HG03196 (cell line): ENCODE measurements around the gene ICA1.
"Not testable (repeated sequence)": the region's sequence is repeated elsewhere in the genome, so short reads cannot be mapped to it uniquely, and the experiment has no call there.

ENCODE experiments used
- ATAC-seq: cut with Tn5 transposase; IDR thresholded peaks from one replicate; pipeline ENCODE4 v1.9.1; 2021; ENCODE audit not compliant: unreplicated experiment

Gene ICA1

DNA sequence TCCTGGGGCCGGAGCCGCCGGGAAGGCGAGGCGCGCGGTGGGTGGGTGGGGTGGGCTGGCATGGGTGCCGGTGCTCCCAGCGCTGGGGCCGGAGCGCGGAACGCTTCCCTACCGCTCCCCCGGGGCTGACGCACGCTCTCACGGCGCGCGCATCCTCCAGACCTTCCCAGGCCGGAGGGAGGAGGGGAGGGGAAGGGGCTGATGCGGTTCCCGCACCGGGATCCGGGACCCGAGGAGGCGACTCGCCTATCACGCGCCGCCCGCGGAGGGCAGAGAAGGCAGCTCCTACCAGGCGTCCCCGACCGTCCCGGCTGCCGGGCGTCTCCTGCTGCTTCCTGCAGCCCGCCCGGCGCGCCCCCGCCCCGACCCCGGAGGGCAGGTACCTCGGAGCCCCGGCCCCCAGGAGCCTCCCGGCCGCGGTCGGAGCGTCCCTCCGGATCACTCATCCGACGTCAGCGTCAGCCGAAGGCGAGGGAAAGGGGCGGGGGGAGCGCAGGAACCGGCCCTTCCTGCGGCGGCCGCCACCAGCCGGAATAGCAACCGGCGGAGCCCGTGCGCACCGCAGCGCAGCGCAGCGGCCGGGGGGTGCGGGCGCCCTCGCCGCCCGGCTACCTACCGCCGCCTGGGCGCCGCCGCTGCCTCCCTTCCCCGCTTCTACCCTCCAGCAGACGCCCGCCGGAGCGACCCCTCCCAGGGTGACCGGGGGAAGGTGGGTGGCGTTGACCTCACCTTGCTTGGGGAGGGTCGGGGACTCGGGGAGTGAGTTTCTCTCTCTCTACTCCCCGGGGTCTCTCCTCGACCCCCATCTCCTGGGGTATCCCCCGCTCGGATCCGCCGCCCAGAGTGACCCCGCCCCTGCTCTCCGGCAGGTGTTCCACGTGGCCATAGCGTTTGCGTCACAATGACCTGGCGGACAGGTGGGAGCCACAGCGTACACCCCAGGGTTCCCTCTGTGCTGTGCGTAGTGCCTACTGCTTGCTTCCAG lies at the start of gene ICA1:
Gene ICA1 (minus strand): TSS at position 457 of the 985 bp plus-strand sequence. CDS start 26,241 bp downstream, outside the sequence.
- no peak for ATAC-seq

DNA sequence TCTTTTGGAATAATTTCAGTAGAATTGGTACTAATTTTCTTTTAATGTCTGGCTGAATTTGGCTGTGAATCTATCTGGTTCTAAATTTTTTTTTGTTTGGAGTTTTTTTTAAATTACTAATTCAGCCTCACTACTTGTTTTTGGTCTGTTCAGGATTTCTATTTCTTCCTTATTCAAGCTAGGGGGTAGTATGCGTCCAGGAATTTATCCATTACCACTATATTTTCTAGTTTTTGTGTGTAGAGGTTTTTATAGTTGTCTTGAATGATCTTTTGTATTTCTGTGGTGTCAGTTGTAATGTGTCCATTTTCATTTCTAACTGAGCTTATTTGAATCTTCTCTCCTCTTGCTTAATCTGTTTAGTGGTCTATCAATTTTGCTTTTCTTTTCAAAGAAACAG lies 48.9 kb upstream of the ICA1 start:
- no peak for ATAC-seq

DNA sequence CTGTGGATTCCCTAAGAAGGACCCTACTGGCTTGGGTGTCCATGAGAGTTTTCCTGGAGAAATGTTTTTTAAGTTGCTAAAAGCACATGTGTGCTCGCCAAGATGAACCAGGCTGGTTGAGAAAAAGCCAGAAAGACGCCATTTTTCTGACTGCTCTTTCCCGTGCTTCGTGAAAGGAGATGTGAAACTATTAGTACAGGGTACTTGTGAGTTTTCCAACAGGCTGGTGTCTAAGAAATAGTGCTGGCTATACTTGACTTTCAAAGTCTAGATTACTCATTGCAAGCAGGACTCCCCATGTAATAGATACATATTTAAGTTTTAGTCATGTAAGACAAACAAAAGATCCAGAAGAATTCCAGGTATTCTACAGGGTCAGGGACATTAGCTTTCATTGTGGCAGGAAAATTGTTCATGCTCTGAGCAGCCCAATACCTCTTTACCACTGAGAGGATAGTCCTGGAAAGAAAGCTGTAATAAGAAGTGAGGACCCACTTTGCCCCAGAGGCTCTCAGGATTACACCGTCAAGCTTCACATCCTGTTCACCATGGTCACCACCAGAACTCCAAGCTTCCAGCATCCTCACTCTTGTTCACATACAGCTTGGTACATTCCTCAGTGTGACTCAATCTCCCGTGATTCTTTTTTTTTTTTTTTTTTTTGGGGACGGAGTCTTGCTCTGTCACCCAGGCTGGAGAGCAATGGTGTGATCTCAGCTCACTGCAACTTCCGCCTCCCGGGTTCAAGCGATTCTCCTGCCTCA lies 43.8 kb upstream of the ICA1 start:
- ATAC-seq, result no peak

DNA sequence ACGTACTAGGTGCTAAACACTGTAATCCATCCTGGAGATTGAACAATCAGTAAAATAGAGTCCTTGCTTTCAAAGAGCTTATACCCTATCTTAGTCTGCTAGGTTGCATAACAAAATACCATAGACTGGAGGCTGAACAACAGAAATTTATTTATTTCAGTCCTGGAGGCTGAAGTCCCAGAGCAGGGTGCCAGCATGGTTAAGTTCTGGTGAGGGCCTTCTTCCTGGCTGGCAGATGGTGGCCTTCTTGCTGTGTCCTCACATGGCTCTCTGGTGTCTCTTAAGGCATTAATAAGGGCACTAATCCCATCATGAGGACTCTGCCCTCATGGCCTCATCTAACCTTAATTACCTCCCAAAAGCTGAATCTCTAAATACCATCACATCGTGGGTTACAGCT lies 43.1 kb upstream of the ICA1 start:
- ATAC-seq, result no peak

DNA sequence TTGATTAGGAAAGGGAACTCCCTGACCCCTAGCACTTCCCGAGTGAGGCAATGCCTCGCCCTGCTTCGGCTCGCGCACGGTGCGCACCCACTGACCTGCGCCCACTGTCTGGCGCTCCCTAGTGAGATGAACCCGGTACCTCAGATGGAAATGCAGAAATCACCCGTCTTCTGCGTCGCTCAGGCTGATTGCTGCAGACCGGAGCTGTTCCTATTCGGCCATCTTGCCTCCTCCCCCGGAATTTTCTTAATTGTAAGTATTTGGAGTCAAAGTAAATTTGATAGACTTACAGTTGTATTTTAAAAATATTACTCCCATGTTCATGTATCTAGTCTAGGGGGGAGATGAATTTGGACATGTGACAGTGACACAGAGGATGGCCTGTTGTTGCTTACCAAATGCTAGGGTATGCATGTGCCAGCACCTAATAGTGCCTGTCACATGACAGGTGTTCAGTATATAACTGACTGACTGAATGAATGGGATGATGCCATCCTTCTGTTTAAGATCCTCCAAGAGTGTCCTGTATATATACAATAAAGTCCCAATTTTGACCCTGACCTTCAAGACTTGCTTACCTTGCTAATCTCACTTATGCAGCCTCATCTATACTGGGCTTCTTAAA lies 42.0 kb upstream of the ICA1 start:
- ATAC-seq, result no peak

DNA sequence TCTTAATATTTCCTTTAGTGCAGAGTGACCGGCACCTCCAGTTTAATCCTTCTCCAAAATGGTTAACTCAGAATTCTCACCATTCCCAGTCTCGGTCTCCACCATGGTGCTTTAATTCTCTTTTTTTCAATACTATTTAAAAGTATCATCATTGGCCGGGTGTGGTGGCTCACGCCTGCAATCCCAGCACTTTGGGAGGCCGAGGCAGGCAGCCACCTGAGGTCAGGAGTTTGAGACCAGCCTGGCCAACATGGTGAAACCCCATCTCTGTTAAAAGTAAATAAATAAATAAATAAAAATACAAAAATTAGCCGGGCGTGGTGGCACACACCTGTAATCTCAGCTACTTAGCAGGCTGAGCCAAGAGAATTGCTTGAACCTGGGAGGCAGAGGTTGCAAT lies 35.1 kb upstream of the ICA1 start:
- not testable (repeated sequence) for ATAC-seq

DNA sequence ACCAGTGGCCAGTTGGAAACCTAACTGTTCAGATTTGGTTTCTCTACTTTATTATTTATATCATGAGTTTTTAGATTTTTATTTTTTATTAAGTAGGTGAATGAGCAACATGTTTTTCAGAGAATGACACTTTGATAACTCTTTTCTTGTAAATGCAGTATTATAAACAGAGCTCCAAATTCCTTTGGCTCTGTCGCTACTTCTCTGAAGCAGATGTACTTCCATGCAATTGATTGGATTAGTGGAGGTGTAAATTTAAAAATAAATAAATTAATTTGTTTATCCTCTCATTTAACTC lies 34.3 kb upstream of the ICA1 start:
- ATAC-seq, result no peak

DNA sequence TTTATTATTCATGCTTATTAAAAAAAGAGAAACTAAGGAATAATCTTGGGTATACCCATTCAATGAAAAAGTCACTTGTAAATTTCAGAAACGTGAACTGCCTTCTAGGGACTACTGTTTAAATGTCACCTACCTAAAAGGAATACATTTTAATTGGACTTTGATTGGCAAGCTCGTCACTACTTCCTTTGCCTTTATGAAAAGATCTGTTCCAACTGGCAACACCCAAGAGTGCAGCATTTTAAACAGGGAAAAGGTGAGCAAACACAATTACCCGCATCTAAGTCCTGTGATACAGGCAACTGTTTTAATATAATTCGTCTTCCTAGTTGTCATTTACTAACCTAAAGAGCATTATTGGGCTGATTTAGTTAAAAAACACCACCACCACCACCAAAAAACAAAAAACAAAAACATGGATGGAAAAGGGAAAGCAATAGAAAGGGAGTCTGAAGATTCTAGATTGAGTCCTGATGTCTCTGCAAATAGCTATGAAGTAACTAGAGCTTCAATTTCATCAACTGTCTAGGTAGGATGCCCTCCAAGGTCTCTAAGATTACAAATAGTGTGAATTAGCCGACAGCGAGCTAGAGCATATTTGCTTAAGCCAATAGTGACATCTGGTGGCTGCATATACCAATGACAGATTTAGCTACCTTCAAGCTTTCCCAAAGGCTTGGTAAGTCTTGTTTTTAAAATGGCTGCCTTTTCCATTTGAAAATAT lies 33.8 kb upstream of the ICA1 start:
- ATAC-seq, result peak; percentile 98

DNA sequence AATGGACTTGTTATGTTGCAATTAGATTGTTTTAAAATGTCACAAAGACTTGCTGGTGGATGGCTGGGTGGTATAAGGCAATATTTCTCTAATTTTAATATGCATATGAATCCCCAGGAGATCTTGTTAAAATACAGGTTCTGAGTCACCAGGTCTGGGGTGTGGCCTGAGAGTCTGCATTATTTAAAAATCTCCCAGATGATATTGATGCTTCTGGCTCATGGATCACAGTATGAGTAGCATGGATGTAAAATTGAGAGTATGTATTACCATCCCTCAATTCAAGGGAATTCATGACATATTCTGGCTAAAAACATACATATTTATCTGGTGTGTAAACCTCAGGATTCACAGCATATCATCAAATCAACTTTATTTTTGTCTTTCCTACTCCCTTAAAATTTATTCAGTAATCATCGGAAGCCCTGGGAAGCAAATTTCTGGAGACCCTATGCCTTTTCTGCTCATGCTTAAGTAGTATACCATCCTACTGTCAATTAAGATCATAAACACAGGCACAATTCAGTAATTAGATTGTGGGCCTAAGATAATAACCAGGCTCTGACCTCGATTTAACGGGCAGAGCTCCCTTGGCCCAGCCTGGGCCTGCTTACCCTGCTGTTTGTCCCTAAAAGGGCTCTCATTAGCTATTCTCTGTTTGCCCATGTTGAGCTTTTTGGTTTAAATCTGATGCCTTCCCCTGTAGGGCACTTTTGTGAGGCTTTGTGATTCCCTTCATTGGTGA lies 29.6 kb upstream of the ICA1 start:
- ATAC-seq, result no peak

DNA sequence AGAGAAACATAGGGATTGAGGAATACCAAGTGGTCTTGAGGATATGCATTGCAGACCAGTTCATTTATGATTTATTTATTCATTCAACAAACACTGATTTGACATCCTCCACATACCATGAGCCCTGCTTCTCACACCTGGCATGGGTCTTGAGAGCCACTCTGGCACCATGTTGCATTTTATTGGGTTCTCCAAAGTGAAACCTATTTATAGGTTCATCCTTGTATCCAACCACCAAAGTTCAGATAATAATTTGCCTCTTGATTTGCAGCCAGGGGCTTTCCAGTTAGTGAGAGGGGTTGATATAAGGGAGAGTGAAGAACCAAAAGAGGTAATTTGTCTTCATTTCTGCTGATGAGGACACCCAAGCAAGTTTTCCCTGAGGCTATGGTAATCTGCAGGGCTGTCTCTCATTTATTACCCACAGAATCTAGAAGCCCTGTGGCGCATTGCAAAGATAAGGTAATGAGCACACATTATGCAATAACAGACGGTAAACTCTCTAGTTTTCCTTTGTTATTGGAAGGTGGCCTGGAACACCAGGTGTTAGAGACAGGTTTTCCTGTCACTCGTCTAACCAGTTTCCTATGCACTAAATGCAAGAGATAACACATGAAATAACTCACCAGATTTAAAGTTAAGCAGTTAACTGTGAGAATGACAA lies 28.8 kb upstream of the ICA1 start:
- ATAC-seq, result no peak

DNA sequence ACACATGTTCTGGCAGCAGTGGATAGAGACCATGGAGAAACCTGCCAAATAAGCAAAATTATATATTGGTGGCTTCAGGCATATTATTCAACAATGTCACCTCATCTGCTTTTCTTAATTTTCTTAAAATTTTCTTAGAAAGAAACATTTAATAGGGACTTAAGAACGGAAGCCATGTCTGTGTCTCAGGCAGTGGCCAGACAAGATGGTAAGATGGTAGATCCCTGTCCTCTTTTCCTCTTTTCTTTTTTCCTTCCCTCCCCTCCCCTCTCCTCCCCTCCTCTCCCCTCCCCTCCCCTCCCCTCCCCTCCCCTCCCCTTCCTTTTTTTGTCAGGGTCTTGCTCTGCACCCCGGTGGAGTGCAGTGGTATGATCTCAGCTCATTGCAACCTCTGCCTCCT lies 24.2 kb upstream of the ICA1 start:
- no peak for ATAC-seq

DNA sequence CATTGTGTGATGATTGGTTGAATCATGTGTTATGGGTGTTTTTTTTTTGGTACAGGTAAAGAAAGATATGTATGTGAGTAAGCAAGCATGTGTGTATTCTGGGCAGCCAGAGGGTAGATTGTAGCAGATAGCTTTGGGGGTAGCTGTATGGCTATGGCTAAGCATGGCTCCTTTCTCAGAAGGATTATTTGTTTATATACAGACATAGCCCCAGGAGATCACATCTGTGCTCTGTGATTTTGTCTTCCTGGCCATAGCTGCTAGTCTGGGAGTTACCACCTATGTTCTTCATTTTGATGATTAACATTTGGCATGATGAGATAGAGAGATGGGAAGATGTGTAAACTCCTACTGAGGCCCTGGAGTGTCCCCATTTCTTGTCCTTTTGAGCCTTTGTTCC lies 23.2 kb upstream of the ICA1 start:
- no peak for ATAC-seq

DNA sequence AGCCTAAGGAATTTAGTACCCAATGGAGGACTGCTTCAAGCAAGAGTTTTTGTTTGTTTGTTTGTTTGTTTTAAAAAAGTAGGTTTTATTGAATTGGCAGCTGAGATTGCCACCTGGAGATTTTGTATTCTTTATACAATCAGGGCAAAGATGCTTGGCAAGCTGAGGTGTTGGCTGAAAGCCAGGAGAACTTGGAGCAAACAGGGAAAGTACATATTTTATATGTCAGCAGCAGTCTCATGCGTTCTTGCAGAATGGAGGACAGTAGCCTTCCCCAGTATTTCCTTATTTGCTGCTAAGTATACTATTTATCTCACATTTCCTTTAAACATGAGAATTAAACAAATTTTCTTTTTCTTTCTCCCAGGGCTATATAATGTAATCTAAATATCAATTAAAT lies 22.6 kb upstream of the ICA1 start:
- no peak for ATAC-seq

DNA sequence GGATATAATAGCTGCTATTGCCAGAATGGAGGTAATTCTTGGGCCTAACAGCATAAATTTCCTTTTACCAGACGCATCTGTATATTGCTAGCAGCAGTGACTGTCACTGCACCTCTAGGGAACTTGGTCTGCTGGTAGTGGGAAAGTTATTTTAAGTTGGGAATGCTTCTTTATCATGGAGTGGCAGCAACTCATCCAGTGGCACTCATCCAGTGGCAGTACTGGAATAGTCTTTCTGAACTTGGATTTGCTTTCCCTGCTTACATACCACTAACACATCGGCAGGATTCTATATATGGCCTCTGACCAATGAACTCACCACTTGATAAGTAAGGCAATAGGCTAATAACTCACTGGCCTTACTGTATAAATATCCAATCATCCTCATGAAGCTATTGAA lies 22.0 kb upstream of the ICA1 start:
- ATAC-seq, result no peak

DNA sequence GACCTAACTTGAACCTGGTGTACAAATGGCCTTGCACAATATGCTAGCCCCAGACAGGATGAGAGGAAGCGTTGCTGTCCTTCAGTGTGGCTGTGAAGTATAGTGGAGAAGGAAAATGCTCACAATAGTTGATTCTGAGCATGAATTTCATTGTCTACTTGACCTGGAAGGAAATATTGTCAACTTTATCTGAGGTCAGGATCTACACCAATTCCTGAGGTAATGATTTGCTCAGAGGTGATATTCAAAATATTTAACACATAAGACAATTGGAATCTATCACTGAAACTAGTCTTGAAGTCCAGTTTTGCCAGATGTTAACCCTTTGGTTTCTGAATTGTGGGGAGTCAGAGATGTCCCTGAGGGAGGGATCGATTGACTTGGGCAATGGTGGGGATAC lies 20.9 kb upstream of the ICA1 start:
- ATAC-seq, result no peak

DNA sequence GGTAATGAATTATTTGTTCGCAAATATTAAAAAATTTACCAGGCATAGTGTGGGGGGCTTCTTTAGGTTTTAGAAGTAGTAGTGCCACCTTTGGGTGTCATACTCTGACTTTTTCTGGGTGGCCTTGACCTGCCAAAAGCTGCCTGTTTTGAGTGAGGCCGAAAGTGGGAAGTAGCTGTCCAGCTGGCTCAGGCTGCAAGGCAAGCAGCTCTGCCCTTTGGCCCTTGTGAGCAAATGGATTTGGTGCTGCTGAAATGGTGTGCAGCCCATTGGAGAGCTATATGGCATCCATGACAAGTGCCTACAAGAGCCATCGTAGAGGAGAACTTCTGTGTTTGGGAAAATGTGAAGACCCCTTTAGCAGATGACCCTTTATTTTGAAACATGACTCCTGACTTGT lies 20.2 kb upstream of the ICA1 start:
- ATAC-seq, result no peak

DNA sequence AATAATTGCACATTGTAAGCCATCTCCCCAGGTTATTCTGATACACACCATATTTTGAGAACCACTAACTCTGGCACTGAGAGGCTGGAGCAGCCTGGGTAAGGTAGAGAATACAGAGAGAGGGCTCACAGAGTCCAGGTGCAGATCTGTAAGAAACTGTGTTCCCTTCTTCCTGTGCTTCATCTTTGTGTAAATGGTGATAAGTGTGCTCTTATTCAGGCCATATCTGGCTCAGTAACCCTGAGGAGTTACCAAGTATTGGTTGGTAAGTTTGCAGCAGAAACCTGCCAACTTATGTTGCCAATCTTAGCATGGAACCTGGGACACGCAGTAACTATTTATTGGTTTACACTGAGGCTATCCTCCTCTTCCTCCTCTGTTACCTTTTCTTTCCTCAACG lies 16.2 kb upstream of the ICA1 start:
- ATAC-seq, result no peak

DNA sequence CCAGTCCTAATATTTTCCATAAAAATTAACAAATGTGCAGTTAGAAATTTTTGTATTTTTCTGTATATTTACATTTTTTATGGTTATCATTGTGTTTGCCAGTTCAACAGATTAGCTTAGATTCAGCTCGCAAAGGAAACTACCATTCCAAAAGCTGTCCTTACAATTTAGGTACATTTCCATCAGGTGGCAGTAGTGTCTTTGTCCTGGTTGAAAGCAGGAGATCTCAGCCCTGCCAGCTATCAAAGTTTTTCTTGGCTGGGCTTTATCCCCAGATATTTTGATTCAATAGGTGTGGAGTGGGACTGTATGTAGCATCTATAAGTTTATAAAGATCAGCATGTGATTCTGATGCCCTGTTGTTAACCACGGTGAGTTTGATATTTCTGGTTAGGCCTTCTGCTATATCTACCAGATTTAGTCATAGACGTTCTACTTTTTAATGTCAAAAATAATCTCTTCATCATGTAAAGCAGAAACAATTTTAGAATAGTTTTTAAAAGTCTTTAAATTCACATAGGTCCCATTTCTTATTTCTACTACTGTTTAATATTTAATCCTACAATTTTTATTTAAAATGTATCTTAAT lies 15.5 kb upstream of the ICA1 start:
- no peak for ATAC-seq

DNA sequence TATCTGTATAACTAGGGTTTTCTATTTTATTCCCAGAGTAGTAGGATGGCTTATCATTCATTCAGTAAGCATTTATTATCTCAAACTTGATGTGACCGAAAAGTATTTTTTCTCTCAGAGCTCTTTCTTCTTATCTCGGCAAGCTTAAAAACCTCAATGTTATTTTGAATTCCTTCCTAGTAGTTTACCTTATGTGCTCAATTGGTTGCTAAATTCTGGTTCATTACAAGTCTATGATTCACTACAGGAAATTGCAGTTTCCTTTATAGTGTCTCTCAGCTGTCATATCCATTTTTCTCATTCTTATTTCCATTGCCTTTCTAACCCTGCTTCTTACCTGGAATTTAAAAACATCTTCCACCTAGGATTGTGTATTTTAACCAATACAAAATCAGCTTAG lies 12.6 kb upstream of the ICA1 start:
- no peak for ATAC-seq

DNA sequence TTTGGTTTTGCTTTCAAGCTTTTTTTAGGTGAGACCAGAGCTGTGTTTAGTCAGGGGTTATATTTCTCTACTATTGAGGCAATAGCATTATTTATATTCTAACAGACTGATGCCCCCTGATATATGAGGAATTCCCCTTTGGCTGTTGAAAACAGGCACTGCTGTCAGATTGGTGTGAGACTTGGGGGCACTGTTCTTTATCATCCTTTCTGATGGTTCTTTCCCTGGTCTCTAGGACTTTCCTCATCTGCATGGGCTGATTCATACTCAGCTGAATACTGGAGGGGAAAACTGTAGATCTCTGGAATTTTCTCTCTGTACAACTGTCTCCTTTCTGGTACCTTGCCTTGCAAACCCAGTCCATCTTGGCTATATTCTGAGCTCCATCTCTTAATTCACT lies 10.0 kb upstream of the ICA1 start:
- ATAC-seq, result no peak
